Occipital lobe (tissue), 2 donors: ENCODE data around the gene MARCHF10. TPM values are rescaled to one million over a fixed set of nuclear protein-coding genes. Genes with fewer than 3 reads are reported as not detected.
A peak's percentile ranks its signal among the peaks of the same experiment; 100 is the strongest.

Experiments used
- DNase-seq: peaks from one replicate; lab custom pipeline; 2025; lab: John Stamatoyannopoulos, UW
- total RNA-seq: library from RNA; depleted of rRNA; stranded (reverse); fragments of >200 nt; gene quantifications from one replicate; pipeline ENCODE4 v1.2.3, GENCODE V29; 2014

MARCHF10 gene
- total RNA-seq, 1 donor from 2014 or later: 0.62 TPM

DNA sequence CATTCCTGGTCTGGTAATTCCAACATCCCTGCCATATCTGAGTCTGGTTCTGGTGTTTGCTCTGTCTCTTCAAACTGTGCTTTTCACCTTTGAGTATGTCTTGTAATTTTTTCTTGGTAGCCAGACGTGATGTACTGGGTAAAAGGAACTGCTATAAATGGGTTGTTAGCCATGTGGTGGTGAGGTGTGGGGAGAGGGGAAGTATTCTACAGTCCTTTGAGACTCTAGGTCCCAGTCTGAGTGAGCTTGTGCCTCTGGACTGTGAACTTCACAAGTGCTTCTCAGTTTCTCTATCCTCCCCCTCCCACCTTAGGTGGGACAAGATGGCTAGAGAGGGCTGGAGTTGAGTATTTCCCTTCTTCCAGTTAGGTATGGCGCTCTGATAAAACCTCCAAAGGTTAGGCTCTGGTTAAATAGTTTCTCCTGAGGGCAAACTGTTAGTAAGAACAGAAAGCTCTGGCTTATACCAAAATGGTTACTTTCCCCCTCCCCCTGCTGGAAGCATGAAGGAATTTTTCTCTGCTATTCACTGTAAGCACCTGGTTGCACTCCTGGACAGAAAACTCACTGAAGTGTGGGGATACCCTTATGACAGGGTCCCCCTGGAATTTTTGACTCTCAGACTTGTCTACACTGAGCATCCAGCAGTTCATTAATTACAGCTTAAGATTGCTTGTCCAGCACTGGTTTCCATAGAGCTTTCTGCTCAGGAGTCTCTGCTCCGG lies 87.8 kb downstream of the MARCHF10 start:
- DNase-seq: no peak

DNA sequence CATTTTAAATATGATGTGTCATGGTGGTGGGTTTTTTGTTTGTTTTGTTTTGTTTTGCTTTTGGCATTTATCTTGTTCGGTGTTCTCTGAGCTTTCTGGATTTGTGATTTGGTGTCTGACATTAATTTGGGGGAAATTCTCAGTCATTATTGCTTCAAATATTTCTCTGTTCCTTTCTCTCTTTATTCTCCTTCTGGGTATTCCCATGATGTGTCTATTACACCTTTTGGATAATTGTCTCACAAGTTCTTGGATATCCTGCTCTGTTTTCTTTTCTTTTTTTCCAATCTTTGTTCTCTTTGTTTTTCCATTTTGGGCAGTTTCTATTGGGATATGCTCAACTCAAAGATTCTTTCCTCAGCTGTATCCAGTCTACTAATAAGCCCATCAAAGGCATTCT lies 88.5 kb downstream of the MARCHF10 start:
- DNase-seq: no peak

DNA sequence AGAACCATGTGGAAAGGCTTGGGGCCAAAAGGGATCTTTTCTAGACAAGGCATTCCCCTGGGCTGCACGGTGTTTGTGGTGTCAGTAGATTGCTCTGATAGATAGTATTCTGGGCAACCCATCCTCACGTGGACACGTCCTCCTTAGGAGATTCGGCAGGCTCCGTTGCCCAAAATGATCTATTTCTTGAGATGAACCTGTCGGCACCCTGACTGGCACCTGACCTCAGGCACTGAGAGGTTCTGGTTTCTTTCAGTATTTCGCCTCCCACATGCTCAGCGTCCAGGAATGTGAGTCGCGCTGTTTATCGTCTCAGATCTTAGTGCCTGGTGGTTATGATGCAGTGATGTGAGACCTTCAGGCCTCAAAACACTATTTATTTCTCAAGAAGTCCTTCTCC lies 89.7 kb downstream of the MARCHF10 start:
- no peak for DNase-seq

DNA sequence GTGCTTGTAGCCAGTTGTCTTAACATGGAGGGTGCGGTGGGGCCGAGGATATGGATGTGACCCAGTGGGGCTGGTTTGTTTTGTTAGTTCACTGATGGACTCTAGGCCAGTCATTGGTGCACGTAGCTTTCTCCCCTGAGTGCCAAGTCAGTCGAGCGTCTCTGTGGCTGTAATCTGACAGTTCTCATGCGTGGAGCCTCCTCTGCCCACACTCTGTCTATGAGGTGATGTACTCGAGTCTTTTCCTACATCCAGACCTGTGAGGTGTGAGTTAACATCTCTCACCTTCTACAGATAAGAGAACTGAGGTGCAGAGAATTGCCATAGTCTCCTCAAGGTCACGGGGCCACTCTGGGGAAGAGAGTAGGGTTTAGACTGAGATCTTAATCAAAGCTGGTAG lies 90.2 kb downstream of the MARCHF10 start:
- DNase-seq: no peak

DNA sequence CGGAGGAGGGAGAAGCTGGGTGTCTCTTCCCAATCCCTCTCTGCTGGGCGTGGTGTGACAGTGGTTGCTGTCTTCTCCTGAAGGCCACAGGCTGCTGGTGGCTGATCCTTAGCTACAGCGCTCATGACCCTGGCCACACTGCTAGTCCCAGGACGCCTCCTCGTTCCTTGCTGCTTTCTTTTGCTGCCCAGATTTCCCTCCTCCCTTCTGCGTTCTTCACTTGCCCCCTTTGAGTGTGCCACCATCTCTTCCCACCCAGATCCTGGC lies 90.6 kb downstream of the MARCHF10 start:
- DNase-seq: no peak

DNA sequence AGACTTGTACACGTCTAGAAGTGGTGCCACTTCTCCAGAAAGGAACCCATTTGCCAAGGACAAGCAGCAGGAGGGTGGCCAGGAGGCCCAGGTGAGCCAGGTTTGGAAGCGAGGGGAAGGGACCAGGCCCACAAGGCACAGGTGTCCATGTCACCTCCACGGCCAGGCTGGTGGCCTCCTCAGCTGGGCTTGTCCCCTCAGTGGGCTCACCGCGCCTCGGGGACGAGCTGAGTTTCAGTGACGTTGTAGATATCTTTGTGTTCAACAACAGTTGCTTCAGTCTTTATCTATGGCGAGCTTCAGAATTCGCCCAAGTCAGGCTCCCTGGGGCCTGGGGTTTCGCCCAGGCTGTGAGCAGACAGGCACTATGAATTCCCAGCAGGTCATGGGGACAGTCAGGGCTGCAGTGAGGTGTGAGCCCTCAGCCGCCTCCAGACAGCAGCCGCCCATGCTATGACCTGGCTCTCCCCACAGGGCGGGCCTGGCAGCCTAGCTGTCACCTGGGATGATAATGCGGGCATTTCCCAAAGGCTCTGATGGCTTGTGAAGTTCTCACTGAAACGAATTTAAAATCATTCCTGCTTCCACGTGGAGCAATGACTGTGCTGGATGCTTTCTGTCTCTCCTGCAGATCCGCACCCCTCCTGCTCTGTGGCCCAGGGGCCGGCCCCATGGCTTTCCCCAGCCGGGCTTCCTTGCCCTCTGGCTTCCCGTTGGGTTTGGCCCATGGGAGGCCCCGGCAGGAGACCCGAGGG lies 91.1 kb downstream of the MARCHF10 start:
- no peak for DNase-seq

DNA sequence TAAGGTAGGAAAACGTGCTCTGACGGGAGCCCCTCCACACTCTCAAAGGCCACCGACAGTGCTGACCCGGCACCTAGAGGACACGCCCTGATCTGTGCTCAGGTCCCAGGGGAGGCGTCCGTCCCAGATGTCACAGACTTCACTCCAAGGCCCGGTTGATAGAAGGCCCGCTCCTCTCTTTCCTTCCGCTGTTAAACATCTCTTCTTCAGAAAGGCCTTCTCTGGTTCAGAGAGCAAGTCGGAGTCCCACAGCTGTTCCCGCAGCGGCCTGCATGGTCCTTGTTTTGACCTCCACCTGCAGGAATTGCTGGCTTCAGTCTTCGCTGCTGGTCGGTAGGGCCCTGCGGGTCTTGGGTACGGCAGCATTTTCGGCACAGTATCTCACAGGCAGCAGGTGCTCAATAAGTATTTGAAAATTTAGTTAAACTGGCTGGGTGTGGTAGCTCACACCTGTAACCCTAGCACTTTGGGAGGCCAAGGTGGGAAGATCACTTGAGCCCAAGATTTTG lies 92.2 kb downstream of the MARCHF10 start:
- no peak for DNase-seq

DNA sequence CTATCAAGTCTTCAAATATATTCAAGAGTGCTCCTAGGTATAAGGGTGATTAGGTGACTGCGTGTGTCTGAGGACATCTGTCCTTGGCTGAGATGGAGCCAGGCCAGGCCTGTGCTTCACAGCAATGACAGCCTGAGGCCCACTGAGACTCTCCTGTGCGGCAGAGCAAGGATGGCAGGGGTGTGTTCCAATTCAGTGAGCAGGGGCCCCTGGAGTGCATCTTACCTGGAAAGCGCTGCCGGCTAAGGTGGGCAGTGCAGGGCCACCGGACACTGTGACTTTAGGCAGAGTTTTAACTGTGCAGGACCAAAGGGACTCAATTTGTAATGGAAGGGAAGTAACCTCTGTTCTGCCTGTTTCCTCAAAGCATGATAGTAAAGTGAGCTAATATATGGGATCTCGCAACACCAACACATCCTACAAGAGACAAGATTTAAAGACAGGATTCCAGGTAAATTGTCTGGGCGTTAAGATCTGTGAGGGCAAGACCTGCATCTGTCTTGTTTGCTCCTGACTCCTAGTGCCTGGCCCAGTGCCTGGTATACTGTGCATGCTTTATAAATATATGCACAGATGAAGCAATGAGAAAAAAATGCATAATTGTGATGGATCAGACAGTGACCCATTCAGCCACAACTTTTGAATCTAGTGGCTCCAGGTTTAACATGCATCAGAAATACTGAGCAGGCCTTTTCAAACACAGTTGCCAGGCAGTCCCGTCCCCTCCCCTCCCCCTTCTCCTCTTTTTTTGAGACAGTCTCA lies 93.9 kb downstream of the MARCHF10 start:
- no peak for DNase-seq

DNA sequence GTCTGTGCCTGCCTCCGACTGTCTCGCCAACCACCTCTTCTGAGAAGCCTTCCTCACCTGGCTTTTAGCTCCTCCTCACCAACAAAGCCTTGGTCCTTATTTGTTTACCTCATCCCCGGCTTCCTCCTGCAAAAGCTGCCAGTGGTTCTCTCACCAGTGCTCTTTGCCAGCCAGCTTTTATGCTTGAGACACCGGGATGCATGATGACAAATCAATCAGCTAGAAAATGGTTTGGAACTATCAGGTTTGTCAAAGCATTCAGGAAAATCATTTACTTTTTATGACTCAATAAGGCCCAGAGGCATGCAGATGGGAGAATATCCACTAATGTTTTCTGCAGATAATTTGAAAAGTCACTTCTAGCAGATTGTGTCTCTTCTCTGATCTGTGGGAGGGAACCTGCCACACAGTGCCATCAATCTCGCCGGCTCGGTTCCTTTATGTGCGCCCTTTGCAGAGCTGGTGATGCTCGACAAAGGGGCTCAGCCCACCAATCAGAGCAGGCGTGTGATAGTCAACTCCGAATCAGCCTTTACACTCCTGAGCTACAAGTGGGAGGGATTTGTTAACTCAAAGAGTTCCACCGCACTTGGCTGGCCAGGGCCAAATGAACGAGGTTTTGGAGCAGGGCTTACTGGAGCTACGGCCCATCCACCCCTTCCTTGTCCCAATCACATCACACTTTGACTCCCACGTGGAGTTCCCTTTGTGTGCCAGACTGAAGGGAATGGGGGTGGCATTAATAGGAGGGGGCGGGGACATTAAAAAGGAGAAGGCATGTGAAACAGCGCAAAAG lies 94.8 kb downstream of the MARCHF10 start:
- DNase-seq: no peak

DNA sequence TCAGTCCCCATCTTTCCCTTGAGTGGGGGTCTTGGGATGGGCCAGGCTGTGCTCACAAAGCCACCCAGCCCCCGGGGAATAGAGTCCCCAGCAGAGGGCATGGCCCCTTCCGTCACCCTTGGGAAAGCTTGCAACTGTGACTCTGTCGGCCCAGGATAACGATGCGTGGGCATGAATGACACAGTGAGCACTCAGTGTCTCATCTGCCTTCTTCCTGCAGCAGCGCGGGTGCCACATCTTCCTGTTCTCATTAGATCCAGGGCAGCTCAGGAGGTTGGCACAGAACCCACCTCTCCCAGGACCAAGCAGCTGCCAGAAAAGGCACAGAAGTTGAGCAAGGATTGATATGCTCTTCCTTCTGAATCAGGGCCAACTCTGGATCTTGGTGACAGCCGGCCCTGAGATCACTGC lies 95.9 kb downstream of the MARCHF10 start:
- DNase-seq: no peak

DNA sequence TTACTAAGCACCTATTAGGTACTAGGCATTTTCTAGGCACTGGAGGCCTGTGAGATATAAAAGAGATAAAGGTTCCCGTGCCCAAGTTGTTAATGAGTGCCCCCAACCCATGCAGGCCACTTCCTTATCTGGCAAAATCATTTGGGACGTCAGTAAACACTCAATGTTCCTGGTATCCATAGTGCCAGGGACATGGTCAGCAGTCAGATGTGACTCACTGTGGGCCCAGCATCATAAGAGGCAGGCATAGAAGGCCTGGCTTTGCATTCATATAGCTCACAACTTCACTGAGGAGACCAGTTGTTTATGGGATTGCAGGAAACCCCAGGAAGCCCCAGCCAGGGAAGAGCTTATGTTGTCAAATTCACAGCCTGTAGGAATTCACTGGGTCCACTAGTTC lies 99.5 kb downstream of the MARCHF10 start:
- DNase-seq: no peak

DNA sequence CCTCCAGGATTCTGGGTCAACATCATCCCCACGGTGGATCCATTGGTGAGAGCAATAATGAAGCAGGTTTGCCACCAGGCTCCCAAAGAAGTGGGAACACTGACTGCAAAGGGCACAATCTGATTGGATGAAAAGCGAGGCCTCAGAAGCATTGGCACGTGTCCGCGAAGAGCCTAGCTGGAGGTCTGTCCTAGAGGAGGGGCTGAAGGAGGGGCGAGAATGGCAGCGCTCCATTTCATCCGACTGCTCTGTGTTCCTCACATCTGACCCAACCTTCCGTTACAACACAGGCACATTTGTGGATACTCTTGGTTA lies 100.7 kb downstream of the MARCHF10 start:
- DNase-seq: no peak

DNA sequence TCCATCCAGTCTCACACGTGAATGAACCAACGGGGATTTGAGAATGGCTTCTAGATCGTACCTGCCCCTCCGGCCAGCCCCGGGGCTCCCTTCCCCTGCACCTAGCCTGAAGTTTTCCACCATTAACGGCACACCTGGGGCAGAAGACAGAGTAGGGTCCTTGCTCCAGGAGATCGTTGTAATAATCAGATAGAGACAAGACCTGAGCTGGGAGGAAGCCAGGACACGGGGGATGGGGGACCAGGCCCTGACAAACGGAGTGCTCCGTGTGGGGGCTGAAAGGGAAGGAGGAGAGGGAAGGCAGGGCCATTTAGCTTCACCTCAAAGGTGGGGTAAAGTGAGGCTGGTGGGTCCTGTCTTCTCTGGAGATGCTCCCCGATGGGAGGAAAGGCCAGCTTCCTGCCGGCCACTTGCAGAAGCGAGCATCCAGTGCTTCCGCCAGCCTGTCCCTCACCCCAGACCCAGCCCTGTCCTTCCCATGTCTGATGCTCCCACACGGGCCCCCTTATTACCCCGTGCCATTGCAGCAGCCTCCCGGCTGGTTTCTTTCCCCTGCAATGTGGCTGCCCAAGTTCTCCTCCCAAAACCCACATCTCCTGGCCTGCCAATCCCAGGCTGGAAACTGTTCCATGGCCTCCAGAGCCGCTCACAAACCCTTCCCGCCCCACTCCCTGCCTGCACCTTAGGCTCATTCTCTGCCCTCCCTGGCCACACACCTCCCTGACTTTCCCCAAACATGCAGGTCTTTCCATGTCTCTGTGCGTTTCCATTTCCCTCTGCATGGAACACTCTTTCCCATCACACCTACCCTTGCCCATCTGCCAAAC lies 101.3 kb downstream of the MARCHF10 start:
- DNase-seq: no peak

DNA sequence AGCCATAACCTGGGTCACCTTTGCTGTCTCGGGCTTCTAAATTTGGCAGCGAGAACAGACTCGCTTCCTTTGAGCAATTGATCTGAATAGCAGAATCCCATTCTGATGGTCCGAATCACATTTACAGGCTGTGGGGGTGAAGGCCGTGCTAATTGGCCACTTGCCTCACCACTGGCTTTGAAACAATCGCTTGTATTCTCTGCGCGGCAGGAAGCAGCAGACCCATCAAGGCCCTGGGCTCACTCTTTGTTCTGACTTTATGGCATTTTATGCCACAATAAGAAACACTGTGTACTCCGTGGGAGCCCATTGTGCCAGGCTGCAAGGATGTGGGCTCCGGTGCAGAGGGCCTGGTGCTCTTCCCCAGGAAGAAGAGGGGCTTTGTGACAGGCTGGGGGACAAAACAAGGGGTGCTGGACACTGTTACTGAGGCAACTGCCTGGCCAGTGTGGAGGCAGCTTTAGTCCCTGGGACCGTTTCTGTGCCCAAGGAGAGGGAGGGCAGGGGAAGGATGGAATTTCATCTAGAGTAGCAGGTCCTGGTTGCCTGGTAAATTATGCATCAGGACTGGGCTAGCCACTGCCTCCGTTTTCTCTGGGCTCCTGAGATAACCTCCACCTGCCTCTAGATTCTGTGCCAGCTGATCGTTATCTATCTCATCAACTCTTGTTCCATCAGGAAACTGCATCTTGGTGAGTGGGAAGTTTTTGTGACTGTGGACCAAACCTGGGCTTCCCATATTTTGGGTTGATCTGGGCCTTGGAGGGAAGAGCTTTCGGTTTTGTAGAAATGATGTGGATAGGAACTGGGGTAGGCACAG lies 102.1 kb downstream of the MARCHF10 start:
- peak; percentile 50 for DNase-seq

DNA sequence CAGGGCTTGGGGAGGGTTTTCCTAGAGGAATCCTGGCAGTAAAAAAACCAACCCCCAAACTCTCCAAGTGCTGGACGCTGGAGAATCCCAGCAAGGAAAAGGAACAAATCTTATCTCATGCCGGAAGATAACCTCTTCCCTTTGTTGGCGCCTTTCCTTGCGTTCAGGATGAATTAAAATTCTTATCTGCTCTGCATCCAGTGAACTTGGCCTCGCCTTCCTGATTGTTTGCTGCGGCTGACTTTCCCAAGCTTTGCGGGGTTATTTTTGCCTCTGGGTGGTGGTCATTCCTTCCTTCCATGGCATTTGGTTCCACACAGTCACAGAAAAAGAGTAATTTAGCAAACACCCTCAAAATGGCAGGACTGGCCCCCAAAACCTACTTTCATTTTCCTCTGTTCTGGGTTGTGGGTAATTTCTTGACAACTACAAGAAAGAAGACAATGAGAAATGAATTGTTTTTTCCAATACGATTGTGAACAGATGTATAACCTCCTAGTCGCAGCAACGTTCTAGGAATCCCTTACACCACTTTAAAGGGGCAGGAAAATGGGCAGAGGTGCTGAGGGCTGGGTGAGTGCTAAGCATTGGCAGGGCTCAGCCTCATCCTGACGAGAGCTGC lies 102.8 kb downstream of the MARCHF10 start:
- no peak for DNase-seq

DNA sequence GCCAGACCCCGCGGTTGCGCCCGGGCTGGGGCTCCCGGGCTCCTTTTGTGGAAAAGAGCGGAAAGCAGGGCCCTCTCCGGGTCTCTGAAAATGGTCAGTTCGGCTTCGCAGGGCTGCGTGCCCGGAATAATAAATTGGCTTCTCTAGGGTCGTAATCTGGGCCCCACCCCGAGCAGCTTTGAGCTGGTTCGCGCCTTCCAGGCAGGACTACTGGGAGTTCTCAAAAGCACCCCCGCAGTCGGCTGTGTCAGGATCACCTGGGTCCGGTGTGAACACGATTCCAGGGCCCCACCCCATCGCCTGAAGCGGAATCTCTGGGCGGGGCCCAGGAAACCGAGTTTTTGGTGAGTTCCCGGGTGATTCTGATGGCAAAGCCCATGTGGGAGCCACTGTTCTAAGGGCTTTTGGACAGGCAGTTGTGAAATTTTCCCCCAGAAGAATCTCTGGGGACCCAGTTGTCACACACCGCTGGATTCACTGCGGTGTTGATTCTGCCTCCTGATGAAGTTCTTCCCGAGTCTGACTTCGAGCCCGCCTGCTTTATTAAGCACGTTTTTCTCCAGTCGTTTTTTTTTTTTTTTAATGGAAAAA lies 103.6 kb downstream of the MARCHF10 start:
- DNase-seq: no peak

DNA sequence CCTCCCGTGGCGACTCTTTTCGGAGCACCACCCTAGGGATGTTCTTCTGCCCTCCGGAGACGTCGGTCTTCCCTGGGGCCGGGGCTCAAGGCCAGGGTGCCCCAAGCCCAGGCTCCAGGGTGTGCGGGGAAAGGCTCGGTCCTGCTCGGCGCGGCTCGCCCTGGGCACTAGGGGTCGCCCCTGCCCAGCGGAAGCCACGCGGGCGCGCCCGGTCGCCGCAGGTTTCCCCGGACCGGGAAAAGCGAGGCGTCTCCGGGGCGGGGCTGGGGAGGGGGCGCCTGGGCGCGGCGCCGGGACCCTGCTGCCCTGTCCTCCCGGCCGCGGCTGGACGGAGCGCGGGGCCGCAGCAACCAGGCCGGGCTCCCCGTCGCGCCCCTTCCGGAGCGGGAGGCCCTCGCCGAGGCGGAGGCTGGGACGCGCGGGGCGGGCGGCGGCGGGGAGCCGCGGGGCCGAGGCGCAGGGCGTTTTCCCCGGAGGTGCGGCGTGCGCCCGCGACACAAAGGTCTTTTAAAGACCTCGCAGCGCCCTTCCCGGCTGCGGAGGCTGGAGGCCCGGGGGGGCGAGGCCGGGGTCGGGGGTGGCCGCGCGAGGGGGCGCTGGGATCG lies 104.2 kb downstream of the MARCHF10 start:
- peak; percentile 45 for DNase-seq

DNA sequence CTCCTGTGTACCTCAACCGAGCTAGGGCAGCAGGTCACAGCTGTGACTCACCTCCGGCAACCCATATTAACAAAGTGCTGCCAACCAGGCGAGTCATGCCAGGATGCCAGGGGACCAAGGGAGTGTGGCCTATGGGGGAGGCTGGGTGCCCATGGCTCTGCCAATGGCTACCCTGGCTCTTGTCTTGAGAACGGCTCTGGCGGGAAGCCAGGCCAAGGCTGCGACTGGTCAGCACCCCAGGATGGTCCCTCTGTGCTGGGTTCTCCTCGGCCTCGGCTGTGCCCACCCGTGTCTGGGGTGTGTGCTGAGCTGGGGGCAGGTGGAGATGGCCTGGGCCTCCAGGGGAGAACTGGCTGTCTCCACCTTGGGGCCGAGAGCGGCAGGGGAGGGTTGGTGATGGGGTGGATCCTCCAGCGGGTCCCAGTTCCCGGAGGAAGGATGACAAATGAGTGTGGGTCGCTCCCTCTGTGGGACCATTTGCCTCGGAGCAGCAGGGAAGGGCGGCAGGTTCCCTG lies 104.8 kb downstream of the MARCHF10 start:
- no peak for DNase-seq
